ENCODE results near the gene FGD5.
"Not testable (repeated sequence)": the region's sequence is repeated elsewhere in the genome, so short reads cannot be mapped to it uniquely, and the experiment has no call there.

FGD5 gene

GRCh38 chr3:14879211-14879874 lies 60.6 kb downstream of the FGD5 start:
- no peak for DNase-seq

GRCh38 chr3:14880447-14881106 lies 61.8 kb downstream of the FGD5 start:
- DNase-seq, result no peak

GRCh38 chr3:14883226-14883625 lies 64.5 kb downstream of the FGD5 start:
- DNase-seq, result no peak

- DNase-seq, result no peak
Observed at GRCh38 chr3:14884665-14885064, 65.9 kb downstream of the FGD5 start.

GRCh38 chr3:14885307-14885706 lies 66.5 kb downstream of the FGD5 start:
- no peak for DNase-seq

GRCh38 chr3:14886101-14886500 lies 67.3 kb downstream of the FGD5 start:
- DNase-seq, result no peak

GRCh38 chr3:14889205-14889604 lies 70.4 kb downstream of the FGD5 start:
- no peak for DNase-seq

GRCh38 chr3:14889943-14890342 lies 71.2 kb downstream of the FGD5 start:
- DNase-seq, result no peak

- DNase-seq, result no peak
Observed at GRCh38 chr3:14890476-14890875, 71.7 kb downstream of the FGD5 start.

GRCh38 chr3:14891135-14892132 lies 72.7 kb downstream of the FGD5 start:
- DNase-seq, result no peak

GRCh38 chr3:14892226-14892625 lies 73.5 kb downstream of the FGD5 start:
- DNase-seq, result no peak

- DNase-seq, result no peak
Observed at GRCh38 chr3:14894085-14894484, 75.3 kb downstream of the FGD5 start.

GRCh38 chr3:14897266-14897665 lies 78.5 kb downstream of the FGD5 start:
- no peak for DNase-seq

GRCh38 chr3:14898929-14899328 lies 80.2 kb downstream of the FGD5 start:
- DNase-seq, result no peak

- DNase-seq, result no peak
Observed at GRCh38 chr3:14899993-14900618, 81.3 kb downstream of the FGD5 start.

- no peak for DNase-seq
Observed at GRCh38 chr3:14900881-14901873, 82.4 kb downstream of the FGD5 start.

GRCh38 chr3:14902719-14903118 lies 84.0 kb downstream of the FGD5 start:
- DNase-seq, result no peak

- DNase-seq, result not testable (repeated sequence)
Observed at GRCh38 chr3:14903501-14903900, 84.7 kb downstream of the FGD5 start.

GRCh38 chr3:14905055-14905657 lies 86.4 kb downstream of the FGD5 start:
- DNase-seq, result no peak

- DNase-seq, result no peak
Observed at GRCh38 chr3:14906355-14906971, 87.7 kb downstream of the FGD5 start.
